A673 (cell line): Measurements from ENCODE around the gene FMNL3. TPM values are rescaled to one million over a fixed set of nuclear protein-coding genes. Genes with fewer than 3 reads are reported as not detected.
"Not testable (repeated sequence)": the region's sequence is repeated elsewhere in the genome, so short reads cannot be mapped to it uniquely, and the experiment has no call there.

Source experiments
- BruUV-seq: library from RNA; stranded (reverse); fragments of 400-500 nt; replicated peaks from 2 replicates; lab custom pipeline; 2021; lab: Mats Ljungman, UMichigan
- CTCF ChIA-PET: fragments of 300-600 bp; sonication (Branson Sonifier 250); formaldehyde crosslinking; loops from one replicate; lab custom pipeline; 2022; ENCODE audit warnings: antibody characterized with exemption; lab: Charles Lee
- POLR2A ChIA-PET: fragments of 300-600 bp; sonication (Branson Sonifier 250); formaldehyde crosslinking; loops from one replicate; lab custom pipeline; 2022; ENCODE audit warnings: antibody characterized with exemption; ENCODE audit not compliant: low non-redundant PET; lab: Charles Lee
- DNase-seq: peaks from one replicate; pipeline ENCODE4 v3.0.0-alpha.2; 2015; ENCODE audit warnings: low spot score
- H3K27ac ChIP-seq: fragments of 200-600 bp; sonication (generic); 2 replicates; pipeline ENCODE4 v1.5.1; 2016; ENCODE audit warnings: mixed run types, low read depth, mild to moderate bottlenecking, mixed read lengths, antibody characterized with exemption, low read length; ENCODE audit not compliant: poor library complexity, severe bottlenecking
- H3K27me3 ChIP-seq: fragments of 200-600 bp; sonication (generic); replicated peaks from 2 replicates; pipeline ENCODE4 v1.6.1; 2017; ENCODE audit warnings: mixed run types, low read depth, mild to moderate bottlenecking, mixed read lengths, antibody characterized with exemption, low read length; ENCODE audit not compliant: insufficient read depth, poor library complexity
- H3K36me3 ChIP-seq: fragments of 200-600 bp; sonication (generic); 2 replicates; pipeline ENCODE4 v1.6.1; 2016; ENCODE audit warnings: mixed run types, mild to moderate bottlenecking, mixed read lengths, antibody characterized with exemption, low read length; ENCODE audit not compliant: insufficient read depth, poor library complexity, severe bottlenecking
- H3K4me1 ChIP-seq: fragments of 200-600 bp; sonication (generic); 2 replicates; pipeline ENCODE4 v1.6.1; 2017; ENCODE audit warnings: mixed run types, mild to moderate bottlenecking, mixed read lengths, antibody characterized with exemption, low read length; ENCODE audit not compliant: insufficient read depth, poor library complexity, severe bottlenecking
- H3K4me3 ChIP-seq: fragments of 200-600 bp; sonication (generic); 2 replicates; pipeline ENCODE4 v1.5.1; 2016; ENCODE audit warnings: low read depth, mixed run types, mild to moderate bottlenecking, mixed read lengths, low read length; ENCODE audit not compliant: poor library complexity, severe bottlenecking
- H3K9me3 ChIP-seq: fragments of 200-600 bp; sonication (generic); 2 replicates; pipeline ENCODE4 v1.6.1; 2016; ENCODE audit warnings: mixed run types, low read depth, mild to moderate bottlenecking, mixed read lengths, antibody characterized with exemption, low read length; ENCODE audit not compliant: poor library complexity, severe bottlenecking
- EZH2 ChIP-seq: fragments of 200-600 bp; sonication (generic); IDR thresholded peaks from 2 replicates; pipeline ENCODE4 v1.6.1; 2017; ENCODE audit warnings: borderline replicate concordance, low read depth, mild to moderate bottlenecking, mixed read lengths, antibody characterized with exemption, low read length; ENCODE audit not compliant: poor library complexity, severe bottlenecking
- intact Hi-C: fragments of 100-400 bp; cut with micrococcal nuclease; formaldehyde crosslinking; loops from one replicate; pipeline ENCODE4 v1.10.0; 2022; ENCODE audit not compliant: unreplicated experiment
- total RNA-seq: library from RNA; stranded (reverse); gene quantifications from 2 replicates; pipeline ENCODE4 v1.2.3, GENCODE V29; 2021
- TF ChIP-seq, protein P1 (sequence below): fragments of 300-800, 200-600 bp; sonication (generic); conservative IDR thresholded peaks from 2 replicates; pipeline ENCODE4 v1.5.1; 2017; ENCODE audit warnings: low read depth, mild to moderate bottlenecking, antibody characterized with exemption, low read length, moderate library complexity, mixed read lengths

The FMNL3 gene
- total RNA-seq, 1 experiment from 2014 or later = 22.0 TPM

DNA sequence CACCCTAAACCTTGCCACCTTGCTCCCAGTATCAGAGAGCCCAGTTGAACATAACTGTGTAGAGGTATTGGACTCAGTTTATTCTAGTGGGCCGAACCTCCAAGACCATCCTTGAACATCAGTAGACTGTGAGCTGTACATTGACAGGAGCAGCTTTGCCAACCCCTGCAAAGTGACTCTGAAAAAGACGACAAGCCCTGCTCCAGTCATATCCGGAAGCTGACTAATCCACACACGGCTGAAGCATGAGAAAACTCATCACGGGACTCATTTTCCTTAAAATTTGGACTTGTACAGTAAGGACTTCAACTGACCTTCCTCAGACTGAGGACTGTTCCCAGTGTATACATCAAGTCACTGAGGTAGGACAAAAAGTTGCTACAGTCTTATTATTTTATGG, 31.5 kb upstream of the FMNL3 start:
- H3K27ac ChIP-seq, CTCF ChIA-PET, POLR2A ChIA-PET, H3K4me3 ChIP-seq, H3K27me3 ChIP-seq, H3K36me3 ChIP-seq, BruUV-seq, H3K9me3 ChIP-seq, intact Hi-C loops, DNase-seq: not testable (repeated sequence)
- H3K4me1 ChIP-seq = peaks cover 12% of the 10 kb centered on the region

GRCh38 chr12:49734900-49735299, 27.7 kb upstream of the FMNL3 start:
- POLR2A ChIA-PET, CTCF ChIA-PET, H3K9me3 ChIP-seq, H3K4me3 ChIP-seq, H3K27ac ChIP-seq, H3K4me1 ChIP-seq, intact Hi-C loops, H3K36me3 ChIP-seq, BruUV-seq, H3K27me3 ChIP-seq, DNase-seq: not testable (repeated sequence)

GRCh38 chr12:49733219-49734017, 26.2 kb upstream of the FMNL3 start:
- BruUV-seq = no TSS peak
- ChIA-PET POLR2A (no interaction called here), CTCF (no interaction called here)
- intact Hi-C loops = no loop called here
- no peaks in the 10 kb centered on the region for H3K4me1 ChIP-seq
- TF ChIP-seq, protein P1, sequence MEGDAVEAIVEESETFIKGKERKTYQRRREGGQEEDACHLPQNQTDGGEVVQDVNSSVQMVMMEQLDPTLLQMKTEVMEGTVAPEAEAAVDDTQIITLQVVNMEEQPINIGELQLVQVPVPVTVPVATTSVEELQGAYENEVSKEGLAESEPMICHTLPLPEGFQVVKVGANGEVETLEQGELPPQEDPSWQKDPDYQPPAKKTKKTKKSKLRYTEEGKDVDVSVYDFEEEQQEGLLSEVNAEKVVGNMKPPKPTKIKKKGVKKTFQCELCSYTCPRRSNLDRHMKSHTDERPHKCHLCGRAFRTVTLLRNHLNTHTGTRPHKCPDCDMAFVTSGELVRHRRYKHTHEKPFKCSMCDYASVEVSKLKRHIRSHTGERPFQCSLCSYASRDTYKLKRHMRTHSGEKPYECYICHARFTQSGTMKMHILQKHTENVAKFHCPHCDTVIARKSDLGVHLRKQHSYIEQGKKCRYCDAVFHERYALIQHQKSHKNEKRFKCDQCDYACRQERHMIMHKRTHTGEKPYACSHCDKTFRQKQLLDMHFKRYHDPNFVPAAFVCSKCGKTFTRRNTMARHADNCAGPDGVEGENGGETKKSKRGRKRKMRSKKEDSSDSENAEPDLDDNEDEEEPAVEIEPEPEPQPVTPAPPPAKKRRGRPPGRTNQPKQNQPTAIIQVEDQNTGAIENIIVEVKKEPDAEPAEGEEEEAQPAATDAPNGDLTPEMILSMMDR = 0 out of 2 replicates have a peak, but pooled peaks have one; percentile 16
- TF ChIP-seq EZH2 = no peak
- no peaks in the 10 kb centered on the region for H3K36me3 ChIP-seq
- no peak for DNase-seq
- H3K9me3 ChIP-seq = no peaks in the 10 kb centered on the region
- no peak overlapping the region for H3K27ac ChIP-seq
- no peak overlapping the region for H3K4me3 ChIP-seq
- H3K27me3 ChIP-seq = no peaks in the 10 kb centered on the region

GRCh38 chr12:49730568-49731101, 23.4 kb upstream of the FMNL3 start:
- intact Hi-C loops = no loop called here
- no peak overlapping the region for H3K4me3 ChIP-seq
- H3K9me3 ChIP-seq = no peaks in the 10 kb centered on the region
- no peak overlapping the region for H3K27ac ChIP-seq
- ChIA-PET CTCF (no interaction called here), POLR2A (no interaction called here)
- no peaks in the 10 kb centered on the region for H3K36me3 ChIP-seq
- H3K27me3 ChIP-seq = no peaks in the 10 kb centered on the region
- no peak for TF ChIP-seq EZH2
- TF ChIP-seq, protein P1 = no peak
- BruUV-seq = no TSS peak
- no peaks in the 10 kb centered on the region for H3K4me1 ChIP-seq
- no peak for DNase-seq
